Liver (tissue), 3 donors: ENCODE results near the gene MIEF1.

Source experiments
- EGR1 ChIP-seq, 2 donors: IDR thresholded peaks; 2 replicates each; pipeline ENCODE4 v1.6.1; 2016 to 2018; ENCODE audit warnings: antibody characterized with exemption in 2 of 2, low read depth in 2 of 2
- GABPA ChIP-seq, 2 donors: IDR thresholded peaks in 1 of 2; conservative IDR thresholded peaks in 1 of 2; 2 replicates each; pipeline ENCODE4 v1.6.1; 2016; ENCODE audit warnings: antibody characterized with exemption in 2 of 2, mild to moderate bottlenecking in 1 of 2, moderate library complexity in 1 of 2
- HNF4G ChIP-seq: IDR thresholded peaks from 2 replicates; pipeline ENCODE4 v1.6.1; 2016; ENCODE audit warnings: antibody characterized with exemption
- RAD21 ChIP-seq, 2 donors: IDR thresholded peaks; 2 replicates each; pipeline ENCODE4 v1.6.1; 2016; ENCODE audit warnings: antibody characterized with exemption in 2 of 2, mild to moderate bottlenecking in 2 of 2
- RXRA ChIP-seq, 2 donors: IDR thresholded peaks; 2 replicates each; pipeline ENCODE4 v1.6.1; 2017 to 2018; ENCODE audit warnings: antibody characterized with exemption in 2 of 2, mild to moderate bottlenecking in 1 of 2
- SP1 ChIP-seq: IDR thresholded peaks from 2 replicates; pipeline ENCODE4 v1.6.1; 2018; ENCODE audit warnings: antibody characterized with exemption, mild to moderate bottlenecking
- TAF1 ChIP-seq: conservative IDR thresholded peaks from 2 replicates; pipeline ENCODE4 v1.6.1; 2016; ENCODE audit warnings: antibody characterized with exemption, mild to moderate bottlenecking
- YY1 ChIP-seq: IDR thresholded peaks from 2 replicates; pipeline ENCODE4 v1.6.1; 2016; ENCODE audit warnings: antibody characterized with exemption, mild to moderate bottlenecking
- TF ChIP-seq, protein P1 (sequence below): fragments of 150-350 bp; IDR thresholded peaks from 2 replicates; pipeline ENCODE4 v1.5.1; 2017; ENCODE audit warnings: improper control_type of control experiment, low read depth, low read length; ENCODE audit not compliant: missing input control
- TF ChIP-seq, protein P2 (sequence below): IDR thresholded peaks from 2 replicates; pipeline ENCODE4 v1.6.1; 2016; ENCODE audit warnings: antibody characterized with exemption, mild to moderate bottlenecking
- TF ChIP-seq, protein P3 (sequence below): IDR thresholded peaks from 2 replicates; pipeline ENCODE4 v1.6.1; 2016; ENCODE audit warnings: antibody characterized with exemption
- TF ChIP-seq, protein P4 (sequence below): IDR thresholded peaks from 2 replicates; pipeline ENCODE4 v1.6.1; 2016; ENCODE audit warnings: antibody characterized with exemption
- donor health status: healthy.
- donor health status: healthy.

DNA sequence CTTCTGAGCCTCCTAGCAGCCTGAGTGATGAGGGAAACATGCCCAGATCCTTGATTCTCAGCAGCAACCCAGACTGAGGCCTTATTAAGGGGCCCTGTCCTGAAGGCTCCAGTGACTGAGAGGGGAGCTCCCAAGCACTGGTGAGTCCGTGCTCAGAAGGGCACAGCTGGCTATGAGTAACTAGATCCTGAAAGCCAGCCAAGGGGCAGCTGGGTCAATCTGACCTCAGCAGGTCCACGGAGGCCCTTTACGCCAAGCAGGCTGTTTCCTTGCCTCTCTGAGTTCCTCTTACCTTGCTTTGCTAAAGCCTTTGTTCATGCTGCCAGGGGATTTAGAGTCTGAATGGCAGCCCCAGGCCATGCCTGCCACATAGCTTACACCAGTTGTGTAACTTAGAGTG lies 19.3 kb upstream of the MIEF1 start:
- TF ChIP-seq GABPA (IDR thresholded peaks at IDR 0.05 in 1 of 2, conservative IDR thresholded peaks at IDR 0.05 in 1 of 2) = no peak
- TF ChIP-seq, protein P1, sequence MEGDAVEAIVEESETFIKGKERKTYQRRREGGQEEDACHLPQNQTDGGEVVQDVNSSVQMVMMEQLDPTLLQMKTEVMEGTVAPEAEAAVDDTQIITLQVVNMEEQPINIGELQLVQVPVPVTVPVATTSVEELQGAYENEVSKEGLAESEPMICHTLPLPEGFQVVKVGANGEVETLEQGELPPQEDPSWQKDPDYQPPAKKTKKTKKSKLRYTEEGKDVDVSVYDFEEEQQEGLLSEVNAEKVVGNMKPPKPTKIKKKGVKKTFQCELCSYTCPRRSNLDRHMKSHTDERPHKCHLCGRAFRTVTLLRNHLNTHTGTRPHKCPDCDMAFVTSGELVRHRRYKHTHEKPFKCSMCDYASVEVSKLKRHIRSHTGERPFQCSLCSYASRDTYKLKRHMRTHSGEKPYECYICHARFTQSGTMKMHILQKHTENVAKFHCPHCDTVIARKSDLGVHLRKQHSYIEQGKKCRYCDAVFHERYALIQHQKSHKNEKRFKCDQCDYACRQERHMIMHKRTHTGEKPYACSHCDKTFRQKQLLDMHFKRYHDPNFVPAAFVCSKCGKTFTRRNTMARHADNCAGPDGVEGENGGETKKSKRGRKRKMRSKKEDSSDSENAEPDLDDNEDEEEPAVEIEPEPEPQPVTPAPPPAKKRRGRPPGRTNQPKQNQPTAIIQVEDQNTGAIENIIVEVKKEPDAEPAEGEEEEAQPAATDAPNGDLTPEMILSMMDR = no peak
- TF ChIP-seq, protein P2, sequence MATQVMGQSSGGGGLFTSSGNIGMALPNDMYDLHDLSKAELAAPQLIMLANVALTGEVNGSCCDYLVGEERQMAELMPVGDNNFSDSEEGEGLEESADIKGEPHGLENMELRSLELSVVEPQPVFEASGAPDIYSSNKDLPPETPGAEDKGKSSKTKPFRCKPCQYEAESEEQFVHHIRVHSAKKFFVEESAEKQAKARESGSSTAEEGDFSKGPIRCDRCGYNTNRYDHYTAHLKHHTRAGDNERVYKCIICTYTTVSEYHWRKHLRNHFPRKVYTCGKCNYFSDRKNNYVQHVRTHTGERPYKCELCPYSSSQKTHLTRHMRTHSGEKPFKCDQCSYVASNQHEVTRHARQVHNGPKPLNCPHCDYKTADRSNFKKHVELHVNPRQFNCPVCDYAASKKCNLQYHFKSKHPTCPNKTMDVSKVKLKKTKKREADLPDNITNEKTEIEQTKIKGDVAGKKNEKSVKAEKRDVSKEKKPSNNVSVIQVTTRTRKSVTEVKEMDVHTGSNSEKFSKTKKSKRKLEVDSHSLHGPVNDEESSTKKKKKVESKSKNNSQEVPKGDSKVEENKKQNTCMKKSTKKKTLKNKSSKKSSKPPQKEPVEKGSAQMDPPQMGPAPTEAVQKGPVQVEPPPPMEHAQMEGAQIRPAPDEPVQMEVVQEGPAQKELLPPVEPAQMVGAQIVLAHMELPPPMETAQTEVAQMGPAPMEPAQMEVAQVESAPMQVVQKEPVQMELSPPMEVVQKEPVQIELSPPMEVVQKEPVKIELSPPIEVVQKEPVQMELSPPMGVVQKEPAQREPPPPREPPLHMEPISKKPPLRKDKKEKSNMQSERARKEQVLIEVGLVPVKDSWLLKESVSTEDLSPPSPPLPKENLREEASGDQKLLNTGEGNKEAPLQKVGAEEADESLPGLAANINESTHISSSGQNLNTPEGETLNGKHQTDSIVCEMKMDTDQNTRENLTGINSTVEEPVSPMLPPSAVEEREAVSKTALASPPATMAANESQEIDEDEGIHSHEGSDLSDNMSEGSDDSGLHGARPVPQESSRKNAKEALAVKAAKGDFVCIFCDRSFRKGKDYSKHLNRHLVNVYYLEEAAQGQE = no peak
- TF ChIP-seq RAD21 (IDR thresholded peaks at IDR 0.05) = no peak
- TF ChIP-seq SP1 = no peak
- no peak for TF ChIP-seq RXRA (IDR thresholded peaks at IDR 0.05)
- TF ChIP-seq, protein P3, sequence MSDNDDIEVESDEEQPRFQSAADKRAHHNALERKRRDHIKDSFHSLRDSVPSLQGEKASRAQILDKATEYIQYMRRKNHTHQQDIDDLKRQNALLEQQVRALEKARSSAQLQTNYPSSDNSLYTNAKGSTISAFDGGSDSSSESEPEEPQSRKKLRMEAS = no peak
- TF ChIP-seq TAF1 = no peak
- no peak for TF ChIP-seq YY1
- TF ChIP-seq EGR1 (IDR thresholded peaks at IDR 0.05; ENCODE audit: low read depth in 2 of 2) = no peak
- TF ChIP-seq HNF4G = no peak
- TF ChIP-seq, protein P4, sequence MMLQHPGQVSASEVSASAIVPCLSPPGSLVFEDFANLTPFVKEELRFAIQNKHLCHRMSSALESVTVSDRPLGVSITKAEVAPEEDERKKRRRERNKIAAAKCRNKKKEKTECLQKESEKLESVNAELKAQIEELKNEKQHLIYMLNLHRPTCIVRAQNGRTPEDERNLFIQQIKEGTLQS = no peak
